Epidermal melanocyte (primary cell): ENCODE measurements around the gene NAP1L1.

ENCODE experiments used
- DNase-seq: peaks from one replicate; pipeline ENCODE4 v3.0.0; 2011; ENCODE audit warnings: low spot score; ENCODE audit not compliant: insufficient read length

NAP1L1 gene

GRCh38 chr12:76041406-76041805, 43.1 kb downstream of the NAP1L1 start:
- DNase-seq, result no peak

DNA sequence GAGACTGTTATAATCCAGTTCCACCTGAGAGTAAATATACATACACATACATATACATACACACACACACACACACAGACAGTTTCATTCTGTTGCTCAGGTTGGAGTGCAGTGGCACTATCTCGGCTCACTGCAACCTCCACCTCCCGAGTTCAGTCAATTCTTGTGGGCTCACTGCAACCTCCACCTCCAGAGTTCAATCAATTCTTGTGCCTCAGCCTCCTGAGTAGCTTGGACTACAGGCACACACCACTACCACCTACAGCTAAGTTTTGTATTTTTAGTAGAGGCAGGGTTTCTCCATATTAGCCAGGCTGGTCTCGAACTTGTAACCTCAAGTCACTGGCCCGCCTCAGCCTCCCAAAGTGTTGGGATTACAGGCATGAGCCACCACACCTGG, 44.0 kb downstream of the NAP1L1 start:
- no peak for DNase-seq

- no peak for DNase-seq
Measured at GRCh38 chr12:76038176-76038575, 46.3 kb downstream of the NAP1L1 start.

DNA sequence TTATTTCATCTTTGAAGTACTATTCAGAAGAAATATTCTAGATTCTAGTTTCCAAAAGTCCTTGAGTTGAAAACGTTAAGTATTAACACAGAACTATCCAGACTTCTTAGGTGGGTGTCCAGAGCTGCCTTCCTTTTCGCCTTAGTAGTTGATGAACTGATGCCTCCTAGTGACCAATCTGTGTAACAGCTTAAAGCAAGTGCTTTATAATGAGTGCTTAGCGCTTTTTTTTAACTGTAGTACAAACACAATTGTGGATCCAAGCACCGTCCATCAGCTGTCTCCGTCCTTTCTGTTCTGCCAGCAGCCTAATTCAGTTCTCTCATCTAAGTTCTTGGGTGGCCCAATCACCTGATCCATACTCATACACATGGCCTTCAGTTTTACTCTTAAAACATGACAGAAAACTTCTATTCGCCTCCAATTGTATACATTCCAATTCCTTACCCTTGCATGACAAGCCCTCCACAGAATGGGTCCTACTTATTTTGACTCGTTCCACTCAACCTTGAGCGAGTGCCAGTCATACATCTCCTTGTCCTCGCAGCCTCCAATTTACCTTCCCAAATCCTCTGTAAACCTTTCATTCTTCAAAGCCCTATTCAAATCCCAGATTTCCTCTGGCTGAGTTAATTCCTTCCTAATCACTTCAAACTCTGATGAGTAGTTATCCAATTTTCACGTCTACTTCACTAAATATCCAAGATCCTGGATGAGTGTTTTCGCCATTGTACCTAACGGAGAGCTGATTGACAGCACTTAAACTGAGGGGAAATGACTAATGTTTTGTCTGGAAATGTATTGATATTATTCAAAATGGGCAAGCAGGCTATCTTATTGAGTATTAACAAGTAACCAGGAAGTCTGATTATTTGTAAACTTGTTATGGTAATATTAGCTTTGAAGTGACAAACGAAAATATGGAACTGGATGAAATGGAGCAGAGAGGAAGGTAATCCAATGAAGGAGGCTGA, 47.1 kb downstream of the NAP1L1 start:
- peak; percentile 75 for DNase-seq

- no peak for DNase-seq
Measured at GRCh38 chr12:76035045-76035444, 49.4 kb downstream of the NAP1L1 start.

DNA sequence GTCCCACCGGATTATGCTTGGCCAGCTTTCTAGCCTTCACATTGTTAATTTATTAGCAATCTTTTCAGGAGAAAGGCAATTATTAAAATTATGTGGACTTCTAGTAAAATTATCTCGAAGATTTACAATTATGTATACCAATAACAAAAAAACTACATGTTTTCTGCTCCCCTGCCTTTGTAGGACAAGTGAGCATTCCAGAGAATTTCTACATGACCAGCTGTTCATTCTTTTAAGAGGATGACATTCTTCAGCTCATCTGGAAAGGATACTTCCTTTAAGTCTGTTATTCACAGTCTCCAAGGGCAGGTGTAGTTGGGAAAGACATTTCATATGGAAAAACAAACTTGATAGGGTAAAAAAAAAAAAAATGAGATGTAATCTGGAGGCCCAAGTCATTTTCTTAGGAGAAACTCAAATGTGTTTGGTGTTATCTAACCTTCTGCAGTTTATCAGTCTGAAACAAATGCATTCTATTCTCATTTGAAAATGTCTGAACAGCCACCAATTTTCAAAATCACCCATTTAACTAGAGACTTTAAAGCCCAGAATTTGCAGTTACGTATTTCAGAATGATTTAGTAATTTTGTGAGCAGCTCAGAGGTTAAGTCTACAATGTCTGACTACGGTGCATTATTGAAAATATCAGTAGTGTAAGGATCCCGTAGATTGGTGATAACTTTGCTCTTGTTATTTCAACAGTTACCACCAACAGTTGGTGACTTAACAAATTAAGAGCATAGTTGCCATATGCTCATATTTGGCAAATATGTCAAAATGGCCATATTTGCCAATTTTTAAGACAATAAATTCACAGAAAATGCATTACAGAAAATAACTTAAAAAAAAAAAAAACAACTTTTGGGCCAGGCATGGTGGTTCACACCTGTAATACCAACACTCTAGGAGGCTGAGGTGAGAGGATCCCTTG, 51.1 kb downstream of the NAP1L1 start:
- DNase-seq, result no peak

DNA sequence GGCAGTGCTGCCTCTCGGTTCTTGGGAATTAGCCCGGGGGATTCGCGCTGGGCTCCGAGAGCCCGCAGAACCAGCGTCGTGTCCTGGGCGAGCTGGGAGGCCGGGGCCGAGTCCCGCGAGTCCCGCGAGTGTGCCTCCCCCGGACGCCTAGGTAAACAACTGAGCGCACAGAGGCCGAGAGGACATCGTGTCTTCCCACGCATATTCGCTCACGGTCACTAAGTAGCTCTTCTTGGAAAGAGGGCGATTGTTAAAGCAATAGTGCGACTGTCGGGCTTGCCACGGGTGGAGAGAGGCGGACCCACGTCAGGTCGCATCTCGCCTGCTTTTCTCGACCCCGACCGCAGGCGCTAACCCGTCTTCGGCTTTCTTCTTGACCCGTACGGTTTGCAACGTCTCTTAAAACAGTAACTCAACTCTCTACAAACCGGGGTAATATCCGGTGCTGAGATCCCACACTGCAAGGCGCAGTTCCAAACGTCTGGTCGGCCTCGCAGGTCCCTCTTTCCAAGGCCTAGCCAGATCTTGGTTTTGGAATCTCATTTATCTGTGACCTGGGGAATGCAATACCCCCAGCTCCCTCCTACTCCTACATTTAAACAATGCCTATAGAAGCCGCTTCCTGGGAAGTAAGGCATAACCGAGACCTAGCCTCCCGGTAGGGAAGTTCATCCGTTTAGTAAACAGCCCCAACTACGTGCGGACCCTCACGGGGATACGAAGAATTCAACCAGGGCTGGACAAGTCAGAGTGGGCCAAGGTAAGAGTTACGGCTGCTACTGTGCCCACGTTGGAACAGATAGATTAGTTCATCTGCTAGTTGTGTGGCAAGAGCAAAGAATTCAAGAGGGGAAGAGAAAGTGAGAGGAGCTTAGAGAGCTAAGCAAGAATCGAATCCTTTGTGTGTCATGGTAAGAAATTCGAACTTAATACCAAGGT, 52.2 kb downstream of the NAP1L1 start:
- no peak for DNase-seq

GRCh38 chr12:76031414-76032042, 53.0 kb downstream of the NAP1L1 start, which contains the start of gene PHLDA1:
Gene PHLDA1, minus strand, starts transcription at chr12:76031776.
- peak; percentile 93 for DNase-seq

DNA sequence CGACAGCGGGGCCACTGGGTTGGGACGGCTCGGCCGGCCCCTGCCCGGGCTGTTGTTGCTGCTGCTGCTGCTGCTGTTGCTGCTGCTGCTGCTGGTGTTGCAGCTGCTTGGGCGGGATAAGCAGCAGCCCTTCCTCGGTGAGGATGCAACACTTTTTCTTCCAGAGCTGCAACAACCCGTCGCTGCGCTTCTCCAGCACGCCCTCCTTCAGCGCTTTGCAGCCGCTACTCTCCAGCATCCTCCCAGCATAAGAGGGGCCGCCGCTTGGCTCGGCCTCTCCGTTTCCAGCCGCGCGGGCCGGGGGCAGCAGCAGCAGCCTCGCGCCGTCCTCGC, 53.4 kb downstream of the NAP1L1 start:
- DNase-seq, result no peak

GRCh38 chr12:76030341-76031080, 54.0 kb downstream of the NAP1L1 start:
- DNase-seq, result no peak

- DNase-seq, result no peak
Measured at GRCh38 chr12:76029982-76030340, 54.5 kb downstream of the NAP1L1 start.

DNA sequence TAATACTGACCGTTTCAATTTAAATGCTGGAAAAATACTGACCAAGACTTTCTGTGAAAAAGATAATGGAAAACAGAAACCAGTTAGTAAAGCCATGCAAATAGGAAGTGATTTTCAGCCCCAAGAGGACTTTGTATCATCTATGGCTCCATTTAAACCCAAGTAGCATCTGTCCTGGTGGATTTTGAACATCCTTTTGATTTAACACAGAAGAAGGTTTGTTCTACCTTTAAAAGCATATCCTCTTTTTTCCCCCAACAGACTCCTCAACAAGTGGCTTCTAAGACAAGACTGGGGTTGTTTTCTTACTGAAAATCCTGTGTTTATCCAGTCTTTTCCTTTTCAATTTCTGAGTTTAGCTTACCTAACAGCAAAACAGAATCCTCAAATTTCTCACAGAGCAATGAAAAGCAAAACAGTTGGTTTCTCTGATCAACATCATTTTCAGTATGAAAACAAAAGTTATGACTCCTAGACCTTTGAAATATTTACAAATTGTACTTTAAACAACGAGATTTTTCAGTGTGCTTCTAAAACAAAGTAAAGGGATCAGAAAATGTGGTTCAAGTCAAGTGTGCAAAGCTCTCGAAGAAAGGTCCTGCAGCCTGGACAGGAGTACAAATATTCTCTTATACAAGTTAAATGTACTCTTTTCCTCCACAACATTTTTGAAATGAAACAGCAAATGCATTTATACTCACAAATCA, 55.8 kb downstream of the NAP1L1 start:
- no peak for DNase-seq

- DNase-seq, result no peak
Measured at GRCh38 chr12:76026643-76027063, 57.8 kb downstream of the NAP1L1 start.

- DNase-seq, result no peak
Measured at GRCh38 chr12:76025601-76026575, 58.6 kb downstream of the NAP1L1 start.

DNA sequence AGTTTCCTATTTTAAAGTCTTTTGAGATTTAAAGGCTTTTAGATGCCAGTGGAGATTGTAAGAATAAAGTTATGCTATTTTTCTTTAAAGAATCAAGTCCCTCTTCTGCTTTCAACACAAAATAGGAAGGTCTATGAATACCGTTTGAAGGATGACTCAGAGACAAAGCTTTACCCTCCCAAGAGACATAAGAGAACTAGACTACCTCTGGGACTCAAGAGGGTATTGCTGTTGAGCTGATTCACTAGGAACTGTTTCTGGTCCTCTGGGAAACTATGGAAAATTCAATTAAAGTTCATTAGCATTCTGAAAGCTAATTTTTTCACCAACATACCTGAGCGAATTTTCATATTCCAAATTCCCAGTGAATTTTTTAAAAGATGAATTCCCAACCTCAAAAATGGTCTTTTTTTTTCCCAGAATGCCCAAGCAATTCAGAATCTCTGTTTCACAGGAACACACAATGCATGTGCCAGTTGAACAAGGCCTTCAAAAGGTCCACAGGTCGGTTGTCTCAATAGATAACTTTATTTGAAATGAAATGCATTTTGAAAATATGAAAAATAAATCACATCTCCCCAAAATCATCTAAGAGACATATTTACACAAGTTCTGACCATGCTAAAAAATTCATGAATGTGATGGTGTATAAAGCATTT, 59.4 kb downstream of the NAP1L1 start:
- DNase-seq, result no peak

- no peak for DNase-seq
Measured at GRCh38 chr12:76024102-76024781, 60.2 kb downstream of the NAP1L1 start.
